ENCODE results near the gene KCNA10.

- TF ChIP-seq, protein P1, sequence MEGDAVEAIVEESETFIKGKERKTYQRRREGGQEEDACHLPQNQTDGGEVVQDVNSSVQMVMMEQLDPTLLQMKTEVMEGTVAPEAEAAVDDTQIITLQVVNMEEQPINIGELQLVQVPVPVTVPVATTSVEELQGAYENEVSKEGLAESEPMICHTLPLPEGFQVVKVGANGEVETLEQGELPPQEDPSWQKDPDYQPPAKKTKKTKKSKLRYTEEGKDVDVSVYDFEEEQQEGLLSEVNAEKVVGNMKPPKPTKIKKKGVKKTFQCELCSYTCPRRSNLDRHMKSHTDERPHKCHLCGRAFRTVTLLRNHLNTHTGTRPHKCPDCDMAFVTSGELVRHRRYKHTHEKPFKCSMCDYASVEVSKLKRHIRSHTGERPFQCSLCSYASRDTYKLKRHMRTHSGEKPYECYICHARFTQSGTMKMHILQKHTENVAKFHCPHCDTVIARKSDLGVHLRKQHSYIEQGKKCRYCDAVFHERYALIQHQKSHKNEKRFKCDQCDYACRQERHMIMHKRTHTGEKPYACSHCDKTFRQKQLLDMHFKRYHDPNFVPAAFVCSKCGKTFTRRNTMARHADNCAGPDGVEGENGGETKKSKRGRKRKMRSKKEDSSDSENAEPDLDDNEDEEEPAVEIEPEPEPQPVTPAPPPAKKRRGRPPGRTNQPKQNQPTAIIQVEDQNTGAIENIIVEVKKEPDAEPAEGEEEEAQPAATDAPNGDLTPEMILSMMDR (IDR thresholded peaks at IDR 0.05): no peak
- no peak for TF ChIP-seq POLR2A (IDR thresholded peaks at IDR 0.05)
Measured at GRCh38 chr1:110526201-110526780, 7.3 kb upstream of the KCNA10 start.

Measured in right lobe of liver (tissue), 4 donors.